Fibroblast of skin of scalp (primary cell): ENCODE data around the gene LRP5.
"Not testable (repeated sequence)": the region's sequence is repeated elsewhere in the genome, so short reads cannot be mapped to it uniquely, and the experiment has no call there.

ENCODE experiments used
- DNase-seq: peaks from one replicate; pipeline ENCODE4 v3.0.0-alpha.2; 2013

Gene LRP5

GRCh38 chr11:68282141-68282860 lies 30.1 kb upstream of the LRP5 start:
- DNase-seq: no peak

GRCh38 chr11:68282861-68283230 lies 29.5 kb upstream of the LRP5 start:
- no peak for DNase-seq

- DNase-seq: not testable (repeated sequence)
These were observed 27.8 kb upstream of the LRP5 start for GRCh38 chr11:68284588-68284987.

- DNase-seq: no peak
These were observed 25.0 kb upstream of the LRP5 start for GRCh38 chr11:68287419-68287818.

GRCh38 chr11:68289456-68289855 lies 22.9 kb upstream of the LRP5 start:
- DNase-seq: no peak

GRCh38 chr11:68293708-68294107 lies 18.7 kb upstream of the LRP5 start:
- DNase-seq: no peak

- no peak for DNase-seq
These were observed 17.1 kb upstream of the LRP5 start for GRCh38 chr11:68295271-68295670.

GRCh38 chr11:68295940-68296339 lies 16.5 kb upstream of the LRP5 start:
- DNase-seq: no peak

- DNase-seq: no peak
These were observed 15.9 kb upstream of the LRP5 start for GRCh38 chr11:68296344-68297051.

- no peak for DNase-seq
These were observed 15.4 kb upstream of the LRP5 start for GRCh38 chr11:68297052-68297378.

- no peak for DNase-seq
These were observed 14.9 kb upstream of the LRP5 start for GRCh38 chr11:68297494-68297811.

- DNase-seq: peak; percentile 68
These were observed 14.4 kb upstream of the LRP5 start for GRCh38 chr11:68297812-68298658.

GRCh38 chr11:68298659-68299516 lies 13.5 kb upstream of the LRP5 start:
- DNase-seq: no peak

- DNase-seq: not testable (repeated sequence)
These were observed 12.9 kb upstream of the LRP5 start for GRCh38 chr11:68299517-68299879.

- DNase-seq: no peak
These were observed 12.1 kb upstream of the LRP5 start for GRCh38 chr11:68300076-68300830.

GRCh38 chr11:68302256-68302655 lies 10.1 kb upstream of the LRP5 start:
- DNase-seq: no peak

- no peak for DNase-seq
These were observed 9.7 kb upstream of the LRP5 start for GRCh38 chr11:68302670-68303069.

- no peak for DNase-seq
These were observed 9.3 kb upstream of the LRP5 start for GRCh38 chr11:68303083-68303482.

- no peak for DNase-seq
These were observed 8.2 kb upstream of the LRP5 start for GRCh38 chr11:68303982-68304780.

GRCh38 chr11:68306636-68307035 lies 5.8 kb upstream of the LRP5 start:
- no peak for DNase-seq

GRCh38 chr11:68308068-68308467 lies 4.3 kb upstream of the LRP5 start:
- DNase-seq: no peak
